ENCODE results near the gene LAMTOR1. TPM values are rescaled to one million over a fixed set of nuclear protein-coding genes. Genes with fewer than 3 reads are reported as not detected.

LAMTOR1 gene
- total RNA-seq, result 141 and 146 TPM in 2 replicates

GRCh38 chr11:72102946-72103753 is at the start of gene LAMTOR1:
Gene LAMTOR1 (minus strand): TSS chr11:72103297. CDS start chr11:72103224, 73 bp downstream.

GRCh38 chr11:72135473-72135872 is 32.4 kb upstream of the LAMTOR1 start, which contains the start of gene FOLR3:
Gene FOLR3 (plus strand): TSS chr11:72135725. CDS start chr11:72135953, 228 bp downstream.

GRCh38 chr11:72112143-72112977 is 9.3 kb upstream of the LAMTOR1 start, which contains the start of gene ANAPC15:
Gene ANAPC15 (minus strand): TSS chr11:72112695. CDS start chr11:72111276, 1,419 bp downstream.

GRCh38 chr11:72105888-72106287 is 2.8 kb upstream of the LAMTOR1 start, which contains the start of gene TOMT:
Gene TOMT (plus strand): TSS chr11:72105924. CDS start chr11:72105952, 28 bp downstream.

GRCh38 chr11:72080326-72081183 is 22.5 kb downstream of the LAMTOR1 start, which contains the start of the genes LRRC51 and NUMA1:
Gene LRRC51 (plus strand): TSS chr11:72080850. CDS start chr11:72089084, 8,234 bp downstream.
Gene NUMA1 (minus strand): TSS chr11:72080542. CDS start chr11:72035943, 44,599 bp downstream.

Other genes with a start within 250 kb of the LAMTOR1 start
- not detected in 2 replicates for gene DEFB131B, start 224.8 kb downstream of the LAMTOR1 start, total RNA-seq
- 4.4 and 4.7 TPM in 2 replicates for gene XNDC1N, start 174.7 kb downstream of the LAMTOR1 start, total RNA-seq
- 38.8 and 40.7 TPM in 2 replicates for gene RNF121, start 174.3 kb downstream of the LAMTOR1 start, total RNA-seq
- 1.5 and 2.8 TPM in 2 replicates for gene IL18BP, start 104.4 kb downstream of the LAMTOR1 start, total RNA-seq
- 117 and 205 TPM in 2 replicates for gene NUMA1, start 22.8 kb downstream of the LAMTOR1 start, total RNA-seq
- 3.4 and 4.1 TPM in 2 replicates for gene LRRC51, start 22.4 kb downstream of the LAMTOR1 start, total RNA-seq
- gene TOMT, start 2.6 kb upstream of the LAMTOR1 start, total RNA-seq, result not detected in 2 replicates
- 25.9 and 45.3 TPM in 2 replicates for gene ANAPC15, start 9.4 kb upstream of the LAMTOR1 start, total RNA-seq
- gene FOLR3, start 32.4 kb upstream of the LAMTOR1 start, total RNA-seq, result not detected in 2 replicates
- 0.49 and 17.1 TPM in 2 replicates for gene FOLR1, start 88.8 kb upstream of the LAMTOR1 start, total RNA-seq
- gene FOLR2, start 113.5 kb upstream of the LAMTOR1 start, total RNA-seq, result not detected in 2 replicates
- 91.7 and 129 TPM in 2 replicates for gene INPPL1, start 121.5 kb upstream of the LAMTOR1 start, total RNA-seq
- gene PHOX2A, start 140.9 kb upstream of the LAMTOR1 start, total RNA-seq, result 0.13 TPM in 1 of 2 replicates, not detected in the other